Measurements from ENCODE around the gene HAGH. TPM values are rescaled to one million over a fixed set of nuclear protein-coding genes. Genes with fewer than 3 reads are reported as not detected.

The HAGH gene
- polyA plus RNA-seq, 2 of the 4 experiments (the other 2 are of a cell fraction) = 34.9 to 66.4 TPM

DNA sequence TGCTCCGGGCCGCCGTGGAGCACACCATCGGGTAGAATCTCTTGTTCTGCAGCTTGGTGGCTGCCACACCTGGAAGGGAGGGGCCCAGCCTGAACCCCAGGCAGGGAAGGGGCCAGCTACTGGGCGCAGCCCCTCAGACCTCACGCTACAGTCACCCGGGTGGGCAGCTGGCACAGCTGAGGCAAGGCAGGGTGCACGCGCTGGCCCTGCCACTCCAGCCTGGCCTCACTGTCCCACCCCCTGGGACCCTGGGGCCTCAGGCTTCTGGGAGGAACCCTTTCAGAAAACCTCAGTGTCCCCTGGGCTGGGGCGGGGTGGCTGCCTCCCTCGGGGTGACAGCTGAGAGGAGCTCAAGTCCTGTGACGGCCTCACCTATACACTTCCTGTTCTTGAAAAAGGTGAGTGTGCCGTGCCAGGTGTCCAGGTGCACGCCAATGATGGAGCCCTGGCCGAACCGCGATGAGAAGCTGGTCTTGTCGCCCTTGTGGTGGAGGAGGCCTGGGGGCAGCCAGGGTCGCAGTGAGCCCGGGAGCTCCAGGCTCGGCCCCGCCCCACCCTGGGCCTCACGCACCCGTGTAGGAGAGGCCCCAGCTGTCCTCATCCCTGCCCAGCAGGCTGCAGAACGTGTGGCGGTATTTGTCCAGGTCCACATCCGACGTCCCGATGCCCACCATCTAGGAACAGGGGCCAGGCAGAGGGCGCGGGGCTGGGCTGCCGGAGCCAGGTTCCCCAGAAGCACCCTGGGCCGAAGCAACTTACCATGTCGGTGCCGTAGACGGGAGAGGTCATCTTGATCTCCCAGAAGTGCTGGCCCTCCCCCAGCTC is 49.0 kb downstream of the HAGH start:
- no peak for FAIRE-seq
- Histone ChIP-seq H3K9me3 (no peaks in the 10 kb centered on the region), H3K4me1 (peaks cover 23% of the 10 kb centered on the region), H3K4me3 (no peak overlapping the region), H3K27ac (no peak overlapping the region), H3K4me2 (no peak overlapping the region)
- CTCF ChIA-PET = interaction anchor here (0.8 to 1.6 kb wide), 3 partner anchors 12 to 152 kb away, joined by 3 to 6 read pairs (median 3); no protein-coding TSS in a partner anchor
- WGBS (ENCODE audit: missing lambda C conversion rate) = 86% methylated on average over 32 of the region's 36 CpGs
- TF ChIP-seq, protein P1, sequence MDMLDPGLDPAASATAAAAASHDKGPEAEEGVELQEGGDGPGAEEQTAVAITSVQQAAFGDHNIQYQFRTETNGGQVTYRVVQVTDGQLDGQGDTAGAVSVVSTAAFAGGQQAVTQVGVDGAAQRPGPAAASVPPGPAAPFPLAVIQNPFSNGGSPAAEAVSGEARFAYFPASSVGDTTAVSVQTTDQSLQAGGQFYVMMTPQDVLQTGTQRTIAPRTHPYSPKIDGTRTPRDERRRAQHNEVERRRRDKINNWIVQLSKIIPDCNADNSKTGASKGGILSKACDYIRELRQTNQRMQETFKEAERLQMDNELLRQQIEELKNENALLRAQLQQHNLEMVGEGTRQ (IDR thresholded peaks at IDR 0.05) = no peak
- TF ChIP-seq POLR2AphosphoS2 (conservative IDR thresholded peaks at IDR 0.05; ENCODE audit: low read length) (no peak), POLR2A (IDR thresholded peaks at IDR 0.05; ENCODE audit: low read length) (peak; percentile 5; the same call in 1 of the 2 replicates)
- TF ChIP-seq, protein P2, sequence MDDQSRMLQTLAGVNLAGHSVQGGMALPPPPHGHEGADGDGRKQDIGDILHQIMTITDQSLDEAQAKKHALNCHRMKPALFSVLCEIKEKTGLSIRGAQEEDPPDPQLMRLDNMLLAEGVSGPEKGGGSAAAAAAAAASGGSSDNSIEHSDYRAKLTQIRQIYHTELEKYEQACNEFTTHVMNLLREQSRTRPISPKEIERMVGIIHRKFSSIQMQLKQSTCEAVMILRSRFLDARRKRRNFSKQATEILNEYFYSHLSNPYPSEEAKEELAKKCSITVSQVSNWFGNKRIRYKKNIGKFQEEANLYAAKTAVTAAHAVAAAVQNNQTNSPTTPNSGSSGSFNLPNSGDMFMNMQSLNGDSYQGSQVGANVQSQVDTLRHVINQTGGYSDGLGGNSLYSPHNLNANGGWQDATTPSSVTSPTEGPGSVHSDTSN (IDR thresholded peaks at IDR 0.05) = 0 out of 2 replicates have a peak, but pooled peaks have one; percentile 9
- no peak for ATAC-seq
- DNase-seq (ENCODE audit: low read depth in 1 of 2, low spot score in 1 of 2) = no peak
- POLR2A ChIA-PET = no interaction called here

DNA sequence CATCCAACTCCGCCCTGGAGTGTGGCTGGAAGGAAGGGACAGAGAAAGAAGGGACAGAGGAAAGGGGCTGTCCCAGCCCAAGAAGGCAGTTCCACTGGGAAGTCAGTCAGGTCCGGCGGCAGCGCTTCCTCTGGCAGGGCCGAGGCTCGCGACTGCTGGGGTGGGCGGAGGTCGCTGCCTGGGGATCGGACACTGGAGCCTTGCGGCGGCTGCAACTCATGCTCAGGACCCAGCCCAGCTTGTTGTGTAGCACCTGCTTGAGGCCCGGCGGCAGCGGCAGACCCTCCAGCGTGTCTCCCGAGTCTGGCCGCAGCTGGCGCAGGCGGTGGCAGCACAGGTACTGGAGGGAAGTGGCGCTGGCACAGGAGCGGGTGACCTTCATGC is 49.6 kb downstream of the HAGH start:
- no peak overlapping the region for H3K4me3 ChIP-seq
- FAIRE-seq (no peak), DNase-seq (ENCODE audit: low read depth in 1 of 2, low spot score in 1 of 2) (no peak), ATAC-seq (no peak)
- WGBS (ENCODE audit: missing lambda C conversion rate) = 95% methylated on average over 22 of the region's 22 CpGs
- no peak overlapping the region for H3K4me2 ChIP-seq
- TF ChIP-seq NFE2L2 (conservative IDR thresholded peaks at IDR 0.05; ENCODE audit: low read length) = no peak
- TF ChIP-seq KDM1A (IDR thresholded peaks at IDR 0.05; ENCODE audit: low read depth) = no peak
- TF ChIP-seq RCOR1 (IDR thresholded peaks at IDR 0.05; ENCODE audit: low read depth, low read length) = no peak
- TF ChIP-seq ZSCAN20 (CRISPR knock-in tag; IDR thresholded peaks at IDR 0.05) = no peak
- TF ChIP-seq PHF8 (IDR thresholded peaks at IDR 0.05; ENCODE audit: borderline replicate concordance, low read depth) = no peak
- TF ChIP-seq CHD4 (IDR thresholded peaks at IDR 0.05; ENCODE audit: borderline replicate concordance) = no peak
- no peak for TF ChIP-seq JUNB (IDR thresholded peaks at IDR 0.05)
- no peak for TF ChIP-seq HOXA7 (CRISPR knock-in tag; IDR thresholded peaks at IDR 0.05)
- no peak for TF ChIP-seq POLR2AphosphoS2 (conservative IDR thresholded peaks at IDR 0.05; ENCODE audit: low read length)
- TF ChIP-seq, protein P3, sequence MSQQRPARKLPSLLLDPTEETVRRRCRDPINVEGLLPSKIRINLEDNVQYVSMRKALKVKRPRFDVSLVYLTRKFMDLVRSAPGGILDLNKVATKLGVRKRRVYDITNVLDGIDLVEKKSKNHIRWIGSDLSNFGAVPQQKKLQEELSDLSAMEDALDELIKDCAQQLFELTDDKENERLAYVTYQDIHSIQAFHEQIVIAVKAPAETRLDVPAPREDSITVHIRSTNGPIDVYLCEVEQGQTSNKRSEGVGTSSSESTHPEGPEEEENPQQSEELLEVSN (IDR thresholded peaks at IDR 0.05; ENCODE audit: borderline replicate concordance, low read depth) = no peak
- no peak for TF ChIP-seq TFCP2L1 (CRISPR knock-in tag; IDR thresholded peaks at IDR 0.05)
- TF ChIP-seq RNF2 (IDR thresholded peaks at IDR 0.05; ENCODE audit: borderline replicate concordance, low read depth) = no peak
- H3K4me1 ChIP-seq = peaks cover 23% of the 10 kb centered on the region
- H3K27ac ChIP-seq = no peak overlapping the region
- ChIA-PET CTCF (interaction anchor here (1.1 to 1.6 kb wide), 2 partner anchors 13 to 153 kb away, joined by 3 to 6 read pairs; no protein-coding TSS in a partner anchor), POLR2A (no interaction called here)
- H3K9me3 ChIP-seq = no peaks in the 10 kb centered on the region

DNA sequence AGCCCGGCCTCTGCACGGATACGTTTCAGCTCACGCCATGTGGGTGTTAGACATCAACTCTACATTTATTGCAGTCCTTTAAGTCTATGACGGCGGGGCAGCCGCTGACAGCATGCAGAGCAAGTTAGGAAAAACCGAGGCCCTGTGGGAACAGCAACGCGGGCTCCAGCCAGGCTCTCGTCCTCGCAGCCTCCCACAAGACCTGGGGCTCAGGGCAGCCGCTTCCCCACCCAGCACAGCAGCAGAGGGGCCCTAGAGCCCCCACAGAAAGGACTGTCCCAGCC is 50.0 kb downstream of the HAGH start:
- TF ChIP-seq FOXS1 (CRISPR knock-in tag; IDR thresholded peaks at IDR 0.05) (no peak), NR3C1 (IDR thresholded peaks at IDR 0.05) (no peak), HEYL (CRISPR knock-in tag; IDR thresholded peaks at IDR 0.05) (no peak), CHD2 (IDR thresholded peaks at IDR 0.05; ENCODE audit: low read length, partially characterized antibody) (no peak), JUNB (IDR thresholded peaks at IDR 0.05) (no peak)
- TF ChIP-seq, protein P4, sequence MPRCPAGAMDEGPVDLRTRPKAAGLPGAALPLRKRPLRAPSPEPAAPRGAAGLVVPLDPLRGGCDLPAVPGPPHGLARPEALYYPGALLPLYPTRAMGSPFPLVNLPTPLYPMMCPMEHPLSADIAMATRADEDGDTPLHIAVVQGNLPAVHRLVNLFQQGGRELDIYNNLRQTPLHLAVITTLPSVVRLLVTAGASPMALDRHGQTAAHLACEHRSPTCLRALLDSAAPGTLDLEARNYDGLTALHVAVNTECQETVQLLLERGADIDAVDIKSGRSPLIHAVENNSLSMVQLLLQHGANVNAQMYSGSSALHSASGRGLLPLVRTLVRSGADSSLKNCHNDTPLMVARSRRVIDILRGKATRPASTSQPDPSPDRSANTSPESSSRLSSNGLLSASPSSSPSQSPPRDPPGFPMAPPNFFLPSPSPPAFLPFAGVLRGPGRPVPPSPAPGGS (IDR thresholded peaks at IDR 0.05) = no peak
- no peak overlapping the region for H3K4me3 ChIP-seq
- FAIRE-seq = no peak
- H3K4me2 ChIP-seq = no peak overlapping the region
- ChIA-PET POLR2A (no interaction called here), CTCF (interaction anchor here (1.6 kb wide), 1 partner anchor 153 kb away, joined by 6 read pairs; no protein-coding TSS in a partner anchor)
- no peak for DNase-seq (ENCODE audit: low read depth in 1 of 2, low spot score in 1 of 2)
- 94% methylated on average over 13 of the region's 13 CpGs for WGBS (ENCODE audit: missing lambda C conversion rate)
- no peak for ATAC-seq
- peaks cover 23% of the 10 kb centered on the region for H3K4me1 ChIP-seq
- H3K27ac ChIP-seq = no peak overlapping the region
- H3K9me3 ChIP-seq = no peaks in the 10 kb centered on the region
